GM18498 (cell line): Measurements from ENCODE around the gene PHF23.
"Not testable (repeated sequence)": the region's sequence is repeated elsewhere in the genome, so short reads cannot be mapped to it uniquely, and the experiment has no call there.

Source experiments
- ATAC-seq: cut with Tn5 transposase; IDR thresholded peaks from one replicate; pipeline ENCODE4 v1.9.1; 2021; ENCODE audit warnings: mild to moderate bottlenecking, moderate library complexity; ENCODE audit not compliant: unreplicated experiment

PHF23 gene

DNA sequence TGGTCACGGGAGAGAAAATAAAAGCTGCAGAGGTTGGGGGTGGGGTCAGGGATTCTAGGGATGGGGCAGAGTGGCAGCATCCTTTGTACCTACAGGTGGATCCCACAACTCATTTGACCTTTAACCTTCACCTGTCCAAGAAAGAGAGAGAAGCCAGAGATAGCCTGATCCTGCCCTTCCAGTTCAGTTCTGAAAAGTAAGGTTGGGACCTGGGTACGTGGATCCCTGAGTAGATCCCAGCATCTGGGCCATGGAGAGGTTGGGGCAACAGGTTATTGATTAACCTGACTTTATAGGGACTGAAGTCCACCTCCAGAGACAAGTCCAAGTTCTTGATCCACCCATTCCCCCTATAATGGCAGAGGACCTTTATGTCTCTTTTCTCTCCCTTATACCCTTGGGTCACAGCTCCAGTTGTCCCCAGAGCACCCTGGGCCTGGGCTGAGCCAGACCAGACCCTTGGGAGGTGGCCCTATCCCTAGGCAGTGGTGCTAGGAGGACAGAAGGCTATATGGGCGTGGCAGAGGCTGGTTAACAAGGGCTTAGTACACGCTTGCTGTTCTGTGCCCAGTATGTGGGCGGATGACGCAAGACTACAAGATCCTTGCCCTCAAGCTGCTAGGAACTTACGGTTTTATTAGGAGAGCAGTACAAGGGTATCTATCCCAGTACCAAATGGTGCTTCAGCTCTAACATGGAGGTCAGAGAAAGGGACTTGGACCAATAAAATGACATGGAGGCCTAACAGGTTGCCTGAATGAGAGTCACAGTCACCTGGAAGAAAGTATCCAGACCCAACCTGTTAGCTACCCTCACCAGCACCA lies 19.7 kb upstream of the PHF23 start:
- ATAC-seq, result no peak

DNA sequence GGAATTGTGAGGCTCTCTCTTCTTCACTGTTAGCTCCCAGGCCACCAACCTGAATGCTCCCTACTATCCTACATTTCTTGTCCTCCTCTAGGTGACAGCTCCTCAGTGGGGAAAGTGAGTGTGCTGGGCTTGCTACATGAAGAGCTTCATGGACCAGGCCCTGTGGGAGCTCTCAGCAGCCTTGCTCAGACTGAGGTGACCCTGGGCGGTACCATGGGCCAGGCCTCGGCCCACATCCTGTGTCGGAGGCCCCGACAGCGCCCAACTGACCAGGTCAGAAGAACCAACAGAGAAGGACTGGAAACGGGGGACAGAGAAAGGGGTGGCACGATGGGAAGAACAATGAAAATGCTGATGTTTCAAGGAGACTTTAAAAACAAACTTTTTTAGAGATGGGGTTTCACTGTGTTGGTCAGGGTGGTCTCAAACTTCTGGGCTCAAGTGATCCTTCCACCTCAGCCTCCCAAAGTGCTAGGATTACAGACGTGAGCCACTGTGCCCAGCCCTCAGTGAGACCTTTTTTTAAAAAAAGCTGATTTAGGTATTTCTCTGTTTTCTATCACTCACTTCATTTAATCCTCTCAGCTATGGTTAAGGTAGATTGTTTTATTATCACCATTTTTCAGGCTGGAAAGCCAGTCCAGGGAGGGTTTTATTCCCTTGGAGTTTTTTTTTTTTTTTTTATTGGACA lies 17.7 kb upstream of the PHF23 start:
- no peak for ATAC-seq

DNA sequence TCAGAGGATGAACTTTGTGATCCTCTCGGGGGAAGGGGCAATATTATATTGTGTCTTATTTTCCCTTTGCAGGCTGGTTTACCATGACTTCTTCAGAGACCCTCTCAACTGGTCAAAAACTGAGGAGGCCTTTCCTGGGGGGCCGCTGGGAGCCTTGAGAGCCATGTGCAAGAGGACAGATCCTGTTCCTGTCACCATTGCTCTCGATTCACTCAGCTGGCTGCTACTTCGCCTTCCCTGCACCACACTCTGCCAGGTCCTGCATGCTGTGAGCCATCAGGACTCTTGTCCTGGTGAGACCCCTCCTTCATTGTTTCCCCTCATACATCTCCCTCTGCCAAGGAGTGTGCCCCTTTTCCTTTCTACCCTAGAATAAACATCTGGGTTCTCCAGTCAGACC lies 15.3 kb upstream of the PHF23 start:
- no peak for ATAC-seq

DNA sequence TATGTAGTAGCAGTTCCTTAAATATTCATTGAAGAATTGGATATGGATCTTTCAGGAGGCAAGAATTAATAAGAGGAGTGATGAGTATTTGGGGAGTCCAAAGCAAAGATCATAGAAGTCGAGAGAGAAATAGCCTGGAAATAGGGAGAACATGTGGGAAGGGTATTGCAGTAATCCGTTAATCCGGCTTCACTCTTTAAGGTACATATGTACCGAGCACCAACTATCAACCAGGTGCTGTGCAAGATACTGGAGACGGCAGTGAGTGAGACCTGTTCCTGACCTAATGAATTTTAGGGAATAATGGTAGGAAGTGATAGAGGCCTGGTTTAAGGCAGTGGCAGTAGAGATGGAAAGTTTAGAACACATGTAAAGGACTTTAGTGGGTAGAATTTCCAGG lies 13.8 kb upstream of the PHF23 start:
- no peak for ATAC-seq

DNA sequence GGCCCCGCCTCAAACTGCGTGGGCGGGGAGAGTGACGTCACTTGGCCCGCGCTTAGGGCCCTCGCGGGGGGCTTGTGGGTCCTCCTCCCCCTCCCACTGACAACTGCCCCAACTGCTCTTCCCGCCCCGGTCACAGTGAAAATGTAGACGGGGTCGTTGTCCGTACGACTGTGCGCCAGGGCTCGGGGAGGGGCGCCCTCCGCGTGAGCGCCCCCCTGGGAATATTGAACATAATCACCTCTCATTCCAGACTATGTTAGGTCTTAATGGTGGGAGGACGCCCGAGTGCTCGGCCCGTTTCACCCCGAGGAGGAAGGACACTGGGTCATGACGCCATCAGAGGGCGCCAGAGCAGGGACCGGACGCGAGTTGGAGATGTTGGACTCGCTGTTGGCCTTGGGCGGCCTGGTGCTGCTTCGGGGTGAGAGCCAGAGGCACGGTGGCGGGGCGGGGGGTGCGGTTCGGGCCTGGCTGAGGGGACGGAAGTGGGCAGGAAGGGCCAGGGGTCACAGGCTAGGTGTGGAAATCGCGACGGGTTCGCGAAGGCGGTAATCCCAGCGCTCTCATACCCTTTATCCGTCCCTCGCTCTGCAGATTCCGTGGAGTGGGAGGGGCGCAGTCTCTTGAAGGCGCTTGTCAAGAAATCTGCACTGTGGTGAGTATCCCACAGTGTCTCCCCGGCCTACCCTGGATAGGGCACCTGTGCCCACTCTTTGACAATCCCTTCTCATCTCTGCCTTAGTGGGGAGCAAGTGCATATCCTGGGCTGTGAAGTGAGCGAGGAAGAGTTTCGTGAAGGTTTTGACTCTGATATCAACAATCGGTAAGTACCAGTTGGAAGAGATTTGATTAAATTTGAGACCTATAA lies 13.2 kb upstream of the PHF23 start, which contains the start of gene ELP5:
Gene ELP5 (plus strand): TSS at position 40 of the 868 bp plus-strand sequence. CDS start 336 bp downstream, at position 376.
- peak; percentile 56 for ATAC-seq

DNA sequence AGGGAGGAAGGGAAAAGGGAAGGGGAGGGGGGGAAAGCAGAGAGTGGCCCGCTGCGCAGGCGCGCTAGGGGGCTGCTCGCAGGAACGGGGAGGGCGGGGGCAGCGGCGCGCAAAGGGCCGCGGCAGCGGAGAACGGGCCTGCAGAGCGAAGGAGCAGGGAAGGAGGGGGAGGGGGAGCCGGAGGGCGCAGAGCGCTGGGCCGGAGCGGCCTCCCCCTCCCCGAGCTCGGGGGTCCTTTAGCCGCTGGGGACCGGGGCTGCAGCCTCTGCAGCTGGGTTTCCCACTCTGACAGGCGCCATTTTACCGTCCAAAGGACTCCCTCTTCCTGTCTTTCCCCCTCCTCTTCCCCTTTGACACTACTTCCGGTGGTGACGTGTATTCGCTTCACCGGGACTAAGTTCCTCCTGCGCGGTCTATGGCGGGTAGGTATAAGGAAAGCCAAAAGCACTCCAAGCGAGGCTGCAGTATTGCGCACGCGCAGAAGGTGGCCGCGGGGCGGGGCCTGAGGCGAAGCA lies 12.5 kb upstream of the PHF23 start, which contains the start of gene CTDNEP1:
Gene CTDNEP1 (minus strand): TSS at position 74 of the 515 bp plus-strand sequence. CDS start 438 bp downstream, outside the sequence.
- peak; percentile 83 for ATAC-seq

DNA sequence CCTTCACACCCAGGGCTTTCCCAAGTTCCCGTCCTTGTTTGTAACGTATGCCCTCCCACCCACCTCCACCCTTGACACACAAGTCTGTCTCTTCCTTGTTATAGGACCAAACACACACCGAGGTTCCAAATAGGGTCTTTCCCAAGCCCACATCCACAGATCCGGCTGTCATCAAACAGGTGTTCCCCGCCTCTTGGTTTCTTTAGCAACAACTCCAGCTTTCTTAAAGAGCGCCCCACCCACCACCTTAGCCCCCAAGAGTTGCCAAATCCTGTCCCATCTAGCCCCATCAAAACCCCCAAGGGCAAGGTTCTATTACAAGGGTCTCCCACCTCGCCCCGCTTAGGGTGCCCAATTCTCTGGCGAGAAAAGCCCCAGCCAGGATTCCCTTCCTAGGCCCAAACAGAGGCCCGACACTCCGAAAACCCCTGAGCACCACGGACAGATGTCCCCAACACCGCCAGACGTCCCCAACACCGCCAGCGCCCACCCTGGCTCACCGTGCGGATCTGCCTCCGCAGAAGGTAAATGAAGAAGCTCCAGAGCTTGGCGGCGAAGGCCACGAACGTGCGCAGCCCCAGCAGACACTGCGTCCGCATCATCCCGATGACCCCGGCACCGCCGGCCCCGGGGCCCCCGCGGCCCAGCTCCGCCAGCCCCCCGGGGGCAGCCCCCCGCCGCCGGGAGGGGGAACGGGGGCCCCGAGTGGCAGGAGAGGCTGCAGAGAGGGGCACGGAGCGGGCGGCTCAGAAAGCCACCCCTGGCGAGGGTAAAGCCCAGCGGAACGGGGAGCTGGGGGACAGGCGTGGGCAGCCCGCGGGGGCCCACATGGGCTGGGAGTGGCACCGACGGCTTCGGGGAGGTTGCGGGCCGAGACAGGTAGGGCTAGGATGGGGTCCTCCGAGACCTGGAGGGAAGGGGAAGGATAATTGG lies 11.7 kb upstream of the PHF23 start:
- ATAC-seq, result no peak

DNA sequence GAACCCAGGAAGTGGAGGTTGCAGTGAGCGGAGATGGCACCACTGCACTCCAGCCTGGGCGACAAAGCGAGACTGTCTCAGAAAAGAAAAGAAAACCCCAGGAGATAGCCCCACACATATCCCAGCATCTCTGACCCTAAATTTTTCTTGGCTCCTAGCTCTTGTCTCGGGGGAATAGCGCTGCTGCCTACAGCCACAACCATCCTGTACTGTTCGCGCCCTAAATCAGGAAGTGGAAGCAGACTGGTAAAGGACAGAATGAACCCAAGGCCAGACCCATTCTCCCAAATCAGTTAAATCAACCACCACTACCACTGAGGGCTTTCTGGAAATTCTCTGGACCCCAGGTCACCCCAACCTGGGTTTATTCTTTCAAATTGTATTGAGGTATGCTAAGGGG lies 10.6 kb upstream of the PHF23 start:
- ATAC-seq, result no peak

DNA sequence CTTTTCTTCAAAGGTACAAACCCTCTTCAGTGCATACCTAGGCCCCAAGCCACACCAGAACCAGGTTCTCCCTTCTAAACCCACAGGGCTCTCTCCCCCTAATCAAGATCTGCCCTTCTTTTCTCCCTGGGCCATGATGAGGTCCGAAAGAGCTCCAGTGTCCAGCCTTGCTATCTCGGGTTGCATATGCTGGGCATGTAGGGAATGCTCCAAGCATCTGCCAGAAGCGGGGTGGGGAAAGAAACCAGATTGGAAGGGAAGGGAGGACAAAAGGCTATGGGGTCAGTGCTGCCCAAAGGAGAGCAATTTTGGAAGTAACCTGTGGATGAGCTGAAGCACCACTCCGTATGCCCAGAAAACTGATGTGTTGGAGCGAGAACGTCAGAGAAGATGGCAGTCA lies 10.0 kb upstream of the PHF23 start:
- no peak for ATAC-seq

DNA sequence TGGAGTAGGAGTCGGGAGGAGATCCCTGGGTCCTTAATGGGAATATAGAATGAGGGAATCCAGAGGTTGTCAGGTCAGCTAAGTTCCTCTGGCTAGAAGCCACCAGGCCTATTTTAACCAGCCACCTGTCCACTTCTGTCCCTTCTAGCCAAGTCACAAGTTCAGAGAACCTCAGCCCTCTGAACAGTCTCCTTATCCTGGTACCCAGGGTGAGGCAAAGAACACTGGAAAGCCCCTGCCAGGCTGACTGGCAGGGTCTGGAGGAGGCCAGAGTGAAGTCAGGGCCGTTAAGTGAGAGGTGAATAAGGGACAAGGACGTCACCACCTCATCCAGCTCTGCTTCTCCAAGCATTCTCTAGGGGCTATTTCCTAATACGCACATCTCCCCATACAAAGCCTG lies 9.5 kb upstream of the PHF23 start:
- ATAC-seq, result no peak

DNA sequence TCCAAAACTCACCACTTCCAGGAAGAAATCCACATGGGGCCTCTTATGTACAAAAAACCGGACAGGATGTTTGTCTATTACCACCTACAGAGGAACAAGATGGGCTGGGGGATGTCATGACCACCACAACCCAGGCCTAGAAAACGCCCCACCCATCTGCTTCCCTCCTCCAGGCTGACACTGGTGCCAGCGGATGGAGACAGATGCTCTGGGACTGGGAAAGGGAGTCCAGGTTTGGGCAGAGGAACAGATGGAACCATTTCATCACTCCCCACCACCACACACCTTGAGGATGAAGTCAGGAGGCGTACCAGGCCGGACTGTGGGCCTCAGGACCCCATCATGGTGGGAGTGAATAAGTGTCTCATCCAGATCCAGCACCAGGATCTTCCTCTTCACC lies 7.5 kb upstream of the PHF23 start:
- ATAC-seq, result no peak

DNA sequence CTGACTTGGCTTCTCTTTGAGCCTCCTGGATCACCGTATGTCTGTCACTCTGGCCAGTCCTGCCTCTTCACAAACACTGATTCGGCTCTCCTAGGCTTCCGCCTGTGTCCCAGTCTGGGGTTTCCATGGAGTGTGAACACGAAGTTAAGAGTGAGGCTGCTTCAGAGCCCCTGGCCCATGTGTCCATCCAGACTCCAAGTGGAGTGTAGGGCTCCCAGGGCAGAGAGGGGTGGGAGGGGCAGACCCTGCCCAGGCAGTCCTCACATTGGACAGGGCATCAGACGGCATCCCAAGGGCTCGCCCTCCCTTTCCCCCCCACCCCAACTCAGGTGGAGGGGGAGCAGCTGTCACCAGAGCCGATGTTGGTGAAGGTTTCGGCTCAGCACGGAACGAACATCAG lies 4.6 kb upstream of the PHF23 start:
- ATAC-seq, result not testable (repeated sequence)

DNA sequence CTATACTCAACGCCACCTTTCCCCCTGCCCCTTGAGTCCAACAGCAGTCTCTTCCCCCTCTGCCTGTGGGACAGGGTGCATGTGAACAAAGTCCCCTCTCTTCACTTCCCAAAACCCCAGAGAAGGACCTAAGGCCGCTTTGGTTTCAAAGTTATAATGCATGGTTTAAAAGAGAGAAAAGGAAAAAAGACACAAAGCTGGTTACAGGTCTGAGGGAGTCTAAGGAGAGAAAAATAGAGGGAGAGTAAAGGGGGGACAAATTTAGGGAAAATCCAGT lies 4.1 kb upstream of the PHF23 start:
- ATAC-seq, result no peak

DNA sequence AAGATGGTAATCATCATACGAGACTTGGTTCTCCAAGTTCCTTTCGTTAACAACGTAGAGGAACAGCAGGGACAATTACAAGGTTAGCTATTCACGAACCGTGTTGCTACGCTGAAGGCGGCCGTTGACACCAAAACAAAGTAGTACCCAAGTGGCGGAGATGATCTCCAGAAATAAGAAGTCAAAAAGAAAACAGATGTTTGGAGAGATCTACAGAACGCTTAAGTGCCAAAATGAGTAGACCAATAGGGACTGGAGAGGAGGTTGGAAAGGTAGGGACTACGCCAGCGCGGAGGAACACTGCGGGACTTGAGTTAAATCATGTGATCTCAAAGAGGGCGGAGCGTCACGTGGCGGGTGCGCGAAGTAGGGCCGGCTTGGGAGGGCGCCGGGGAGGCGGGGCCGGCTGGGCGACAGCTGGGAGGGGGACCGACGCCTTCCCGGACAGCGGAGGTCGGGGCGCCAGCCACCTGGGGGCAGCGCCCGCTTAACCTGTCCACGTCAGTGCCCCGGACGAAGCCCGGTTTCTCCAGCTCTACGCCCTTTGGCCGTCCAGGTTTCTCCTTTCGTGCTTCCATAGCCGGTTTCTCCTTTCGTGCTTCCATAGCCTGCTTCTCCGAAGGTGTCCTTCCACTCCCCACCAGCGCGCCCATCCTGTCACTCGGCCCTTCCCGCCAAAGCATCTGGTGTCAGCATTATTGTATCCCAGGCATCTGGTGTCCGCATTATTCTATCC lies 3.6 kb upstream of the PHF23 start:
- peak; percentile 50 for ATAC-seq

DNA sequence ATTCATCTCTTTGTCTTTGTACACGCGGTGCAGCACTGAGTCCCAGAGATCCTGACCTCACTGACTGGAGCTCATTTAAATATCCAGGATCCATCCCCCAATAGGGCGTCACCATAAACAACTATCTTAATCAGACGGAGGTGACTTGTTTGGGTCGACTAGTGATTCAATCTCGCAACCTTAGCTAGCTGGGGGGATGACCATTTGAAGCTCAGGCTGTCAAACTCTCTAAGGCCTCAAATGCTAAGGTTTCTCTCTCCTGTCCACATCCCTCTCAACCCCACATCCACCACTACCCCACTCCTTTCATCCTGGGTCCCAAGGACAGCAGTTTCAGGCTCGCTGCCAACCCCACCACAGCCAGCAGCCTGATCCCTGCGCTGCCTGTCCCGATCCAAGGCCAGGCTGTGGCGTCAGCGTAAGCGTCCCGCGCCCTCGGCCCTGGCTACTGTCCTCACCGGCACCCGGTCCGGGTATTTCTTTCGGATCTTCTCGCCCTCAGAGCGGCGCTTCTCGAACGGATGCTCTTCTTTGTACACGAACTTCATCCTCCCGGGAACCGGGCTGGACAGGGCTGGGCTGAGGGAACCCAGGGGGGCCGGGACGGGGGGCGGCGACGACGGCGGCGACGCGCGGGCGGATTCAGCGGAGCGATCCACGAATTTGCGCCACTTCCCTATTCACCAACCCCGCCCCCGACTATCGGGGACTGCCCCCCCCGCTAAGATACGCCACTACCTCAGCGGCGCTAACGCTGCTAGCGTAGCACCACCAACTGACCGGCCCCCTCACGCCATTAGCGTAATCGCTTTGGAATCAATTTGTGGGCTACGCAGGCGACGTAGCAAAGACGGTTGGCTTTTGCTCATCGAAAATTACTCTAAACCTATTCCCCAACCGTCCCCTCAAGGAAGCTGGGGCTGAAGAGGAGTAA lies 2.8 kb upstream of the PHF23 start, which contains the start of gene GABARAP:
Gene GABARAP (minus strand): TSS at position 667 of the 934 bp plus-strand sequence. CDS start 119 bp downstream, at position 548.
- ATAC-seq, result peak; percentile 38

DNA sequence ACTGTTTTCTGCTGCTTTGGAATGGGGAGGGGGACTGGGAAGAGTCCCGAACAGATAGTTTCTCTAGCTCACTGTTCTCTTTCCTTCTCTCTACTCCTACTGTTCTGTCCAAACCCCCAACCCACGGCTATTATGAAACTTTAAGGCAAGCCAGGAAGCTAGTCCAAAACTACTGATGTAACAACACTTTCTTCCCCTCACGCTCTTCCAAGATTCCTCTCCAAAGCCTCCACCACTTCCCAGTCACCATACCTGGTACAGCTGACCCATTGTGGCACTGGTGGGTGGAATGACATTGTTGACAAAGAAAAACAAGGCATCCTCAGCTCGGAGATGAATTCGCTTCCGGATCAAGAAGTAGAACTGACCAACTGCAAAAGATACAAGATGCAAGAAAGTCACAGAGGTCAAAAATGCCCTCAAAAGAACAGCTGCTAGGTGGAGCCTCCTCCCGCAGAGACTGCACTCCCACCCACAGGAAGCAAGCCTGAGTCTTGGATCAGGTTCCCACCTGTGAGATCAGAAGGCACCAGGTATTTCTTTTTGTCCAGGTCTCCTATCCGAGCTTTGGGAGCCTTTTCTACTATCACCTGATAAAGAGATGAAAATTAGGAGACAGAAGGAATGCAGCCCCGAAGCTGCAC lies 2.0 kb upstream of the PHF23 start:
- ATAC-seq, result no peak

DNA sequence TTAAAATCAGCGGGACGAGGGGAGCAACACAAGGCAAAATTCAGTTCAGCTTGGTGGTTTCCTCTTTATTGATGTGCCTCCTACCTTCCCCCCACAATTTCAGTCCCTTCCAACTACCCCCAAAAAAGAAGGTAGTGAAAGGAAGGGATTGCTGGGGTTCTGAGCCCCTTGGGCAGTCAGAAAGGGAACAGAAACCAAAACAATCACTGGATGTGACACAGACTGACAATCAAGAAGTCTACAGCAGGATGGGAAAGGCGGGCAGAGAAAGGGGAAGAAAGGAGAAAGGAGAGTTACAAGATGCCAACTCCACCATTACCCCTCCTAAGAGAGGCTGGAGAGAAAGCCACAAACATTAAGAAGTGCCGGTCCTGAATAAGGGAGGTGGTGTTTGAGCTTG lies 1.1 kb upstream of the PHF23 start:
- no peak for ATAC-seq
